Suprapubic skin (tissue), 4 donors: ENCODE measurements around the gene TOM1. TPM values are rescaled to one million over a fixed set of nuclear protein-coding genes. Genes with fewer than 3 reads are reported as not detected.

Experiments
- DNase-seq, 2 donors: peaks; one replicate each; pipeline ENCODE4 v3.0.0-alpha.2; 2019; ENCODE audit warnings: low spot score in 2 of 2
- H3K27ac ChIP-seq: fragments of 200-600 bp; sonication (generic); one replicate; pipeline ENCODE4 v1.5.1; 2019
- H3K27me3 ChIP-seq: fragments of 200-600 bp; sonication (generic); one replicate; pipeline ENCODE4 v1.5.1; 2019
- H3K36me3 ChIP-seq: fragments of 200-600 bp; sonication (generic); one replicate; pipeline ENCODE4 v1.5.1; 2019
- H3K4me1 ChIP-seq: fragments of 200-600 bp; sonication (generic); one replicate; pipeline ENCODE4 v1.5.1; 2019
- H3K4me3 ChIP-seq: fragments of 200-600 bp; sonication (generic); one replicate; pipeline ENCODE4 v1.5.1; 2019; ENCODE audit warnings: mild to moderate bottlenecking
- H3K9me3 ChIP-seq: fragments of 200-600 bp; sonication (generic); one replicate; pipeline ENCODE4 v1.5.1; 2019
- CTCF ChIP-seq, 2 donors: fragments of 200-600 bp in 1 of 2; fragments of 450-650 bp in 1 of 2; sonication (generic) in 1 of 2; IDR thresholded peaks; one replicate each; pipeline ENCODE4 v1.5.1; 2016 to 2019; ENCODE audit warnings: antibody characterized with exemption in 2 of 2, mild to moderate bottlenecking in 1 of 2, moderate library complexity in 1 of 2
- EP300 ChIP-seq: sonication (generic); formaldehyde crosslinking; IDR thresholded peaks from one replicate; pipeline ENCODE4 v1.6.1; 2017; ENCODE audit warnings: antibody characterized with exemption
- POLR2A ChIP-seq, 2 donors: fragments of 450-650 bp; IDR thresholded peaks; one replicate each; pipeline ENCODE4 v1.6.1; 2017; ENCODE audit warnings: antibody characterized with exemption in 2 of 2, mild to moderate bottlenecking in 2 of 2, moderate library complexity in 2 of 2
- POLR2AphosphoS5 ChIP-seq, 3 donors: sonication (generic); formaldehyde crosslinking; IDR thresholded peaks; one replicate each; pipeline ENCODE4 v1.6.1; 2017; ENCODE audit warnings: antibody characterized with exemption in 3 of 3
- WGBS: methylation state at CpG from one replicate; pipeline ENCODE4 v1.1.5; 2018; 5-methylcytosine and 5-hydroxymethylcytosine counted together
- total RNA-seq, 4 donors: library from RNA; depleted of rRNA; stranded (reverse); fragments of >200 nt; gene quantifications; one replicate each; pipeline ENCODE4 v1.1.0, GENCODE V29; 2016

The TOM1 gene
- total RNA-seq, 4 donors from 2014 or later, result 105 to 279 (median 130) TPM

GRCh38 chr22:35367331-35367886 is 67.7 kb downstream of the TOM1 start:
- H3K27ac ChIP-seq, result no peak overlapping the region
- H3K36me3 ChIP-seq, result no peaks in the 10 kb centered on the region
- H3K27me3 ChIP-seq, result no peaks in the 10 kb centered on the region
- TF ChIP-seq CTCF (IDR thresholded peaks at IDR 0.05) (no peak), POLR2A (IDR thresholded peaks at IDR 0.05) (no peak), EP300 (no peak), POLR2AphosphoS5 (IDR thresholded peaks at IDR 0.05) (no peak)
- H3K9me3 ChIP-seq, result no peaks in the 10 kb centered on the region
- 36% methylated on average over 9 of the region's 9 CpGs for WGBS
- DNase-seq, result no peak
- H3K4me3 ChIP-seq, result no peak overlapping the region
- peaks cover 24% of the 10 kb centered on the region for H3K4me1 ChIP-seq

- TF ChIP-seq POLR2AphosphoS5 (IDR thresholded peaks at IDR 0.05), result no peak
- TF ChIP-seq CTCF (IDR thresholded peaks at IDR 0.05), result no peak
- no peak for TF ChIP-seq POLR2A (IDR thresholded peaks at IDR 0.05)
- TF ChIP-seq EP300, result no peak
- H3K9me3 ChIP-seq, result no peaks in the 10 kb centered on the region
- H3K4me1 ChIP-seq, result peaks cover 26% of the 10 kb centered on the region
- no peak overlapping the region for H3K27ac ChIP-seq
- WGBS, result 80% methylated on average over 6 of the region's 6 CpGs
- DNase-seq, result no peak
- no peaks in the 10 kb centered on the region for H3K36me3 ChIP-seq
- H3K4me3 ChIP-seq, result no peak overlapping the region
- H3K27me3 ChIP-seq, result no peaks in the 10 kb centered on the region
Observed at GRCh38 chr22:35368386-35368785, 68.7 kb downstream of the TOM1 start.

GRCh38 chr22:35369996-35370395 is 70.3 kb downstream of the TOM1 start:
- H3K4me1 ChIP-seq, result peaks cover 26% of the 10 kb centered on the region
- H3K27me3 ChIP-seq, result no peaks in the 10 kb centered on the region
- no peaks in the 10 kb centered on the region for H3K36me3 ChIP-seq
- no peak overlapping the region for H3K4me3 ChIP-seq
- DNase-seq, result no peak
- no peak for TF ChIP-seq CTCF (IDR thresholded peaks at IDR 0.05)
- no peak for TF ChIP-seq EP300
- TF ChIP-seq POLR2AphosphoS5 (IDR thresholded peaks at IDR 0.05), result no peak
- no peak for TF ChIP-seq POLR2A (IDR thresholded peaks at IDR 0.05)
- H3K9me3 ChIP-seq, result no peaks in the 10 kb centered on the region
- 56% methylated on average over 2 of the region's 2 CpGs for WGBS
- no peak overlapping the region for H3K27ac ChIP-seq

DNA sequence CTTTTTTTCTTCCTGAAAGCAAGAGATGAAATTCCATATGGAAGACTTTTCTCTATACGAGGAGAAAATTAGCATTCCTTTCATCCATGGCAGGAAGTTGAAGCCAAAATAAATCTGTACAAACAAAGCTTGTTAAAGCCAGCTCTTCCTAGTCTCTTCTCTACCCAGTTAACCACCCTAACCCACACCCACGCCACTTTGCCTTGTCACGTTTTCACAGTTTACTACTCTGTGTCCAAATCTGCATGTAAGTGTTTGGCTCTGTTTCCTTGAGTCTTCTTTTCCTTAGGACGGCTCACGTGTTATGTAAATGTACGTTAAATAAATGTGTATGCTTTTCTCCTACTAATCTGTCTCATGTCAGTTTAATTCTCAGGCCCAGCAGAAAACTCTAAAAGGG is 74.1 kb downstream of the TOM1 start:
- Histone ChIP-seq H3K36me3 (no peaks in the 10 kb centered on the region), H3K27ac (no peak overlapping the region), H3K27me3 (no peaks in the 10 kb centered on the region), H3K9me3 (no peaks in the 10 kb centered on the region), H3K4me3 (no peak overlapping the region), H3K4me1 (peaks cover 36% of the 10 kb centered on the region)
- TF ChIP-seq POLR2A (IDR thresholded peaks at IDR 0.05) (no peak), CTCF (IDR thresholded peaks at IDR 0.05) (no peak), EP300 (no peak), POLR2AphosphoS5 (IDR thresholded peaks at IDR 0.05) (no peak)
- no peak for DNase-seq
- 62% methylated on average over 6 of the region's 6 CpGs for WGBS

DNA sequence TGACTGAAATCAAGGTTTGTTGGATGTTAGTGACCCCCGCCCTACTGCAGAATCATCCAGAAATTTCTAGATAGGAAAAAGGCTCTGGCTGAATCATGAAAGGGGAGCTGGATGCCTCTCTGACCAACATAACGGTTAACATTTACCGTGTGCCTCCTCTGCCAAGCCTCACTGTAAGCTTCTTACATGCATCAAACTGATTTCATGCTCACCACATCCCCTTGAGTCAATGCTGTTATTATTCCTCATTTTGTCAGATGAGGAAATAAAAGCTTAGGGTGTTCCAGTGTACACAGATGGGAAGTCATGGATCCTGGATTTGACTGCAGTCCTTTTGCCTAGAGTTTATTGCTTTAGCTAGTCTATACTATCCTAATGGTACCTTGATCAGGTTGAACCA is 75.3 kb downstream of the TOM1 start:
- WGBS, result 84% methylated on average over 3 of the region's 3 CpGs
- H3K4me1 ChIP-seq, result peaks cover 33% of the 10 kb centered on the region
- H3K27ac ChIP-seq, result no peak overlapping the region
- H3K27me3 ChIP-seq, result no peaks in the 10 kb centered on the region
- TF ChIP-seq POLR2AphosphoS5 (IDR thresholded peaks at IDR 0.05) (no peak), POLR2A (IDR thresholded peaks at IDR 0.05) (no peak), EP300 (no peak), CTCF (IDR thresholded peaks at IDR 0.05) (no peak)
- H3K9me3 ChIP-seq, result no peaks in the 10 kb centered on the region
- DNase-seq, result no peak
- H3K36me3 ChIP-seq, result no peaks in the 10 kb centered on the region
- no peak overlapping the region for H3K4me3 ChIP-seq
